Activated T-cell treated with anti-CD3 and anti-CD28 coated beads, Interleukin-2, amount 50 U/mL, for 48 hours (primary cell): ENCODE data around the gene TBC1D14.

Experiments used
- DNase-seq, 2 experiments: peaks; one replicate each; pipeline ENCODE4 v3.0.0-alpha.2; 2020

The TBC1D14 gene

DNA sequence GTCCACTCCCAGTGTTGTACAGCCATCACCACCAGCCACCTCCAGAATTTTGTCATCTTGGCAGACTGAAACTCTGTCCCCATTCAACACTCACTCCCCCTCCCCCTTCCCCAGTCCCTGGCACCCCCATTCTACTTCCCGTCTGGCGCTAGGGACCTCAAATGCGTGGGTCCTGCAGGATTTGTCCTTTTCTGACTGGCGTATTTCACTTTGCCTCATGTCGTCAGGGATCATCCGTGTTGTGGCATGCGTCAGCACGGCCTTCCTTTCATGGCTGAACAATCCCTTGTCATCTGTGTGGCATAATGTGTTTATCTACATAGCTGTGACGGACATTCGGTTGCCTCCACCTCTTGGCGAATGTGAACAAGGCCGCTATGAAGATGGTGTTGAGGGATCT is 139.0 kb downstream of the TBC1D14 start:
- no peak for DNase-seq

- no peak for DNase-seq
Measured at GRCh38 chr4:7049295-7049694, 139.7 kb downstream of the TBC1D14 start.

- no peak for DNase-seq
Measured at GRCh38 chr4:7049739-7050138, 140.1 kb downstream of the TBC1D14 start.

DNA sequence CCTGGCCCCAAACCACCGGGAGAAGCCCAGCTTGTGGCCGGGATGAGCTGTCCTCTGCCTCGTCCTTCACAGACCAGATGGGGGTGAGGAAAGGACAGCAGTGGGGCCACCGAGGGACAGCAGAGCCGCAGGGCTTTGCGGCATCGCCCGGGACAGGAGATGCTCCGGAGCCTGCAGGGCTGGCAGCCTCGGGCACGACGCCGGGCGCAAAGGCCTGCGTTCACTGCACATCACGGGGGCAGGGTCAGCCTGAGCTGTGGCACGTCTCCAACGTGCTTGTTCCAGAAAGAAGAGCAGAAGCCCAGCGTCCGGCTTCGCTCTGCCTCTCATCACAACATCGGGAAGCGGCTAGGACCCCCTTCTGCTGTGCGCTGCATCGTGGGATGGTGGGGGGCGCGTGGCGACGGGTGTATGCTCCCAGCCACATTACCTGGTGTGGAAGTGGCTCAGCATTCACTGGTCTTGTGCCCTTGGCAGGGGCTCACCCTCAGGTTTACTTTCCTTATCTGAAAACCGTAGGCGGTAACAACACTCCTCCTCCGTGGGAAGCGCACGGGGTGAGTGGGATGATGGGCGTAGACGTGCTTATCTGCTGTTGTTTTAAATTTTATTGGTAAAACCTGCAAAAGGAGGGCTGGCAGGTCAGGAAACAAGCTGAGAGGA is 141.0 kb downstream of the TBC1D14 start:
- DNase-seq = no peak

- DNase-seq = no peak
Measured at GRCh38 chr4:7051144-7051495, 141.5 kb downstream of the TBC1D14 start.

DNA sequence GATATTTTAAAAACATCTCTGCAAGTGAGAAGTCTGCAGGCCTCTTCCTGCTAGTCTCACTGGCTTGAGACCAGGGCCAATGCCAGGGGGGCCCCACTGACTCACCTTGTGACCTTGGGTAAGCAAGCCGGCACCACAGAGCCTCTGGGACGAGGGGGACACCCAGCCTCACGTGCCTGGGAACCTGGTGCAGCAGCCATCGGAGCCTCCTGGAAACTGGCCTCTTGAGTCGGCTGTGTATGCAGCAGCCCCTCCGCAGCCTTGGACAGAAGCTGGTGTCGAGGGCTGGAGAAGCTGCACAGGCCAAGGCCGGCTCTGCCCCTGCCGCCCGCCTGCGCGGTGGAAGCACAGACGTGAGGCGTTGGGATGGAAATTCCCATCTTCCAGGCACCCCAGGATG is 142.3 kb downstream of the TBC1D14 start:
- DNase-seq = no peak

DNA sequence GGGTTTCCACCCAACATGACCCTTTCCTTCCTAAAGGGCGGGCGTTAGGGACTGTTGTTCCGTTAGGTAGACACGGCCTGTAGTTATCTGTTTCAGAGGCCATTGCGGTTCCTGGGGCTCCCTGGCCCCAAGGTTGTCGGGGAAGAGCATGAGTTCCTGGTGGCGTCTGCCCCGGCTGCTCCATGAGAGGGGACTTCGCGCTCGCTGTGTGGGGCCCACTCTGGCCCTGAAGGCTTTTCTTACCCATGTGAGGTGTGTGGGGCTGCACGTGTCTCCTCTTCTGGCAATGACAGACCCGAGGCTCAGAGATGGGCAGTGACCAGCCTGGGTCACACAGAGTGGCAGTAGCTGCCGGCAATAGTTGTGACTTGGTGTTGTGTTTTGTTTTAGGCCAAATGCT is 142.7 kb downstream of the TBC1D14 start:
- no peak for DNase-seq

DNA sequence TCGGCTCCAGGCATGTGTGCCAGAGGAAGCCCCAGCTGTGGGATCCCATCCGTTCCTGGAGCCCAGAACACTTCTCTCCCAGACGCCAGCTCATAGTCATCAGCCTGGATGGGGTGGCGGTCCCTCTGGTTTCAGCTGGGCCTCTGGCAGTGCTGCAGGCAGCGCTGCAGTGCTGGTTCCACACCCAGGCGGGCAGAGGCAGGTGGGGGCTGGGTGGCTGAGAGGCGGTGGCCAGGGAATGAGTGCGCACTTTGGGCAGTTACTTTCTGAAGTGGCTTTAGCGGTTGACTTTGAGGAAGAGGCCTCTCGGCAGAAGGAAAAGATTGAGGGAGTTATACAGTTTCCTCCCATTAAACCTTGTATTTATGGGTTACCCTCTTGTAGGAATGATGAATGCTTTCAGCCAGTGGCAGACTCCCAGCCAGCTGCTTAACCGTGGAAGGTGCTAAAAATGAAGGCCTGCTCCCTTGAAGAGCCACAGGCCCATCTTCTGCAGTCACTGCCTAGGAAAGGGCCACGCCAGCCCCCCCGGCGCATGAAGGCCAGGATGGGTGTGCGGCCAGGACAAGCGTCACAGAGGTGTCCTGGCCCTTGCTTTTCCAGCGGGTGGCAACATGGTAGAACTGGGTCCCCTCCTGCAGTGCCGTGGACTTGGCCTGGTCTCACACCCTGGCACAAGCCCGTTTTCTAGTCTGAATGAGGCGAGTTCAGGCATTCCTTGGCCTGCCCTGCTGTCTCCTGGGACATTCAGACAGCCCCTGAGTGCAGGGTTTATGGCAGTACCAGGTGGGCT is 143.5 kb downstream of the TBC1D14 start:
- peak; percentile 43 to 46 for DNase-seq

DNA sequence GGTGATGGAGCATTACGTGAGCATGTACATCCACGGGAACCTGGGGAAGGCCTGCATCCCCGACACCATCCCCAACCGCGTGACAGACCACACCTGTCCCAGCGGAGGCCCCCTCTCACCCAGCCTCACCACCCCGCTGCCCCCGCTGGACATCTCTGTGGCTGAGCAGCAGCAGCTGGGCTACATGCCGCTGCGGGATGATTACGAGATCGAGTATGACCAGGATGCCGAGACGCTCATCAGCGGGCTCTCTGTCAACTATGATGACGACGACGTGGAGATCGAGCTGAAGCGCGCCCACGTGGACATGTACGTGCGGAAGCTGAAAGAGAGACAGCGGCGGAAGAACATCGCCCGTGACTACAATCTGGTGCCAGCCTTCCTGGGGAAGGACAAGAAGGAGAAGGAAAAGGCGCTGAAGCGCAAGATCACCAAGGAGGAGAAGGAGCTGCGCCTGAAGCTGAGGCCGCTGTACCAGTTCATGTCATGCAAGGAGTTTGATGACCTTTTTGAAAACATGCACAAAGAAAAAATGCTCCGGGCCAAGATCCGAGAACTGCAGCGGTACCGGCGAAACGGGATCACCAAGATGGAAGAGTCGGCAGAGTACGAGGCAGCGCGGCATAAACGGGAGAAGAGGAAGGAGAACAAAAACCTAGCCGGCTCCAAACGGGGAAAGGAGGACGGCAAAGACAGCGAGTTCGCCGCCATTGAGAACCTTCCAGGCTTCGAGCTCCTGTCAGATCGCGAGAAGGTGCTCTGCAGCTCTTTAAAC is 144.7 kb downstream of the TBC1D14 start:
- DNase-seq = no peak

DNA sequence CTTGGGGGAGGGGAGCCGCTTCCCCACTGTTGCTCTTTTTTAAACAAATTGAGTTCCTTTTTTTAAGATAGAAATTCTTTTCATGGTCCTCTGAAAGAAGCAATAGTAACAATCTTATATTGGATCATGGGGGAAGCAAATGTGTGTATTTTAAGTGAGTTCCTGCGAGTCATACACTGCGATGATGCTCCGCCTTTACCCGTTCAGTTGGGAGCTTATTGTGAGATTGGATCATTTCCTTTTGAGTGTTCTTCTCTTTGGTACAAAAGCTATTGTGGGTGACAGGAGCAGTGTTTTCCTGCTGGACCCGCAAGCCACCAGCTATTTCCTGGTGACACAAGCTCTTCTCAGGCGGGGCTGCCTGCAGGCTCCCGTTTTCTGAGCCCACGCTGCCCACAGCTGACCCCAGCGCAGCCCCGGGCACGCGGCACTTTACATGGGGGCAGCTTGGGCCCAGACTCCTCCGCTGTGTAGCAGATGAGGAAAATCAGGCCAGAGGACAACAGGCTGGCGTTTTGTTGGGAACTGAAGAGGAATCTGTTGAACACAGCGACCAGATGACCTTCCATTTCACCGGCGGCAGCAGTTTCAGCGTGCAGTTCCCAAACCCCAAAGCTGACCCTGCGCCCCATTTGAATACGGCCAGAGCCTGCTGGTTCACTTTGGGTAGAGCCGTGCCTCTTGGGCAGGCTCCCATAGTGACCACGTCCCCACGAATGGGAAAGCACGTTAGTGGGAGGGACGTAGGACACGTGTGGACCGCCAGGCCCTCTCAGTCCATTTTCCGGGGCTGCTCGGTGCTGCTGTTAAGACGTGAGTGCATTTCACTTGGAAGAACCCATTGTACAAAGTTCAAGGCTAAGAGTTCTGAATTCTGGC is 145.7 kb downstream of the TBC1D14 start:
- no peak for DNase-seq

DNA sequence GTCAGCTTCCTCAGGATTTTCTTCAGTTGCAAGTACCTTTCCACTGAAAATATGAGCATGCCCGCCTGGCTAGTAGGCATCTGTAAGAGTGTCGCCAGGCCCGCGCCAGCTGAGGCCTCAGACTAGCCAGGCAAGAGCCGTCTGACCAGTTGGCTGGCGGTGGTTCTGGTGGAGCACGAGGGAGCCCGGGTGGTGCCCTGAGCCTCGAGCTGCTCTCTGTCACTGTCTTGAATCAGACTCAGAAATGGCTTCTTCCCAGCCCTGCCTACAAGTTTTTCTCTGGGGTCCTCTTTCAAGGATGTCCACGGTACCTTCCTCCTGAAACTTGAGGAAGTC is 146.3 kb downstream of the TBC1D14 start:
- DNase-seq = no peak

DNA sequence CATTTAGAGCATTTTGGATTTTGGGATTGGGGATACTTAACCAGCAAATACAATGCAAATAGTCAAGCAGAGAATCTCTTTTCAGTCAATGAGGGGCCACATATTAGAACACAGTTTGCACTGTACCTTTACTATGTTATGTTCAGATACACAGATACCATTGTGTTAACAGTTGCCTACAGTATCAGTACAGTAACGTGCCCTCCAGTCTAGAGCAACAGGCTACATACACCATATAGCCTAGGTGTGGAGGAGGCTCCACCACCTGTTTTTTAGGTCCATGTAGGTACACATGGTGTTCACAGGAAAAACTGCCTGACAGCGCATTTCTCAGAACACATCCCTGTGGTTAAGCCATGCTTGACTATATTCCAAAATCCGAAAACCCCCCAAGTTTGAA is 149.2 kb downstream of the TBC1D14 start:
- no peak for DNase-seq

- no peak for DNase-seq
Measured at GRCh38 chr4:7059662-7060061, 150.0 kb downstream of the TBC1D14 start.

- DNase-seq = no peak
Measured at GRCh38 chr4:7060346-7061150, 150.9 kb downstream of the TBC1D14 start.

DNA sequence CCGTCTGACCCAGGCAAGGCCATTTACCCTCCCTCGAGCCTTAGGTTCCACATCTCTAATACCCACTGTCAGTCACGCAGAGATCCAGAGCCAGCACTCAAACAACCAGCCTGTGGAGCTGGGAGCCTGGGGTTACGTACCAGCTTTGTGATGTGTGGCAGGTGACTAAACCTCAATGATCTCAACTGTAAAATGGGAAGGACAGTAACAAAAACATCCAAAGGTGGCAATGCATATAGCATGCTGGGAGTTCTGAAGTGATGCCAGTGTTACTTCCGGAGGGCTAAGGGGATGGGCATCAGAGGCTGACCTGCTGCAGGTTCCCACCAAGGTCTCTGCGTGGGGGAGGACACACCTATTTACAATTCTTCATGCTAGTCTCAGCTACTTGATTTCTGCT is 152.2 kb downstream of the TBC1D14 start:
- DNase-seq = no peak

DNA sequence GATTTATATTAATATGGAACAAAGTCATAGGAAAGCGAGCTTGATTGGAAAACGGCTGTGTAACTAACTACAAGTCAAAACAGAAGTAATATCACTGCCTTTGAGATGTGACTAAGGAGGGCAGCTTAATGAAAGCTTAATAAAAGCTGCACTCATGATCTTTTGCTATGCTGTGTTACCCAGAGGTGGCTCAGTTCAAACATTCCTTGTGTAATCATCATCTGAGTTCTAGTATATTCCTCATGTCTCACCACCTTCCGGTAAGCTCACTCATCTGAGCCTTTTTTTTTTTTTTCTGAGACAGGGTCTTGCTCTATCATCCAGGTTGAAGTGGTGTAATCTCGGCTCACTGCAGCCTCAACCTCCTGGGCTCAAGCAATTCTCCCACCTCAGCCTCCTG is 153.2 kb downstream of the TBC1D14 start:
- no peak for DNase-seq

GRCh38 chr4:7063362-7063761 is 153.7 kb downstream of the TBC1D14 start:
- DNase-seq = no peak

DNA sequence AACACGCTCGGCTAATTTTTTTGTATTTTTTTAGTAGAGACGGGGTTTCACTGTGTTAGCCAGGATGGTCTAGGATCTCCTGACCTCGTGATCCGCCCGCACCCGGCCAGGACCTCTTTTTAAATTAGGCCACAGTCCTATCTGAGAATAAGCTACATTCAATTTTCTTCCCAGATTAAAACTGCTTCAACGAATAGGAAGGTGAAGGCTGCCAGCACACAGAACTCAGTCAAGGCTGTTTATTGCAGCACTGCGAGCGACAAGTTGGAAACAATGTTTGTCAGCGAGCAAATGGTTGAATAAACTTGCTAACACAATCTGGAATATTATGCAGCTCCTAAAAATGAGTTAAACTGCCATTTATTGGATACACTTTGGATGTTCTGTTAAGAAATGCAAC is 156.4 kb downstream of the TBC1D14 start:
- no peak for DNase-seq

DNA sequence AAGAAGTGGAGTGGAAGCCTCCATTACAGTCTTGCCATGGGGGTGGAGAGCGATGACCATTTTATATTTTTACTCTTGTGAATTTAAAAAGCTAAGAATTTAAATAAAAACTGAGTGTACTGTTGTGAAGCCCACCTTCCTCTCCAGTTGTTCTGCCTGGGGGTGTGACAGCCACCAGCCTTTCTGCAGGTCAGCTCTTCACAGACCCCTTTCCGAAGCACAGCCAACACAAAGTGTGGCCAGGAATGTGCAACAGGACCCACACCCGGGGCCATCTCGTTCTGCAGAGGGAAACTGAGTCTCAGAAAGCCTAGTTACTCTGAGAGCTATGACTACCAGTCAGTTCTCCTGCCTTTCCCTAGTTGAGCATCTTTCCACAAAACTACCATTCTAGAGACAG is 156.9 kb downstream of the TBC1D14 start:
- no peak for DNase-seq

DNA sequence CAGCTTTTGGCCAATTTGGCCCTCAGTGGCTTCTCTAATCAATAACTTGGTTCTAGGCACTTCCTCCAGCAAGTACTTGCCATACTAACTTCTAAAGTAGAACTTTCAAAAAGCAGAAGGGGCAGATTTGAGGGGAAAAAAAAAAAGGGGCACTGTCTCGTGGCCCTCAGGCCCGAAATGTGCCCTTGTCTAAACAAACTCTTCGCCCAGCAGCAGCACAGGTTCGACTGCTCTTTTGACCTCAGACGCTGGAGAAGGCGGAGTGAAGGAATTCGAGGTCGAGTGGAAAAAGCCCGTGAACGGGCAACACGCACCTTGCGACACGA is 157.5 kb downstream of the TBC1D14 start:
- DNase-seq = no peak

DNA sequence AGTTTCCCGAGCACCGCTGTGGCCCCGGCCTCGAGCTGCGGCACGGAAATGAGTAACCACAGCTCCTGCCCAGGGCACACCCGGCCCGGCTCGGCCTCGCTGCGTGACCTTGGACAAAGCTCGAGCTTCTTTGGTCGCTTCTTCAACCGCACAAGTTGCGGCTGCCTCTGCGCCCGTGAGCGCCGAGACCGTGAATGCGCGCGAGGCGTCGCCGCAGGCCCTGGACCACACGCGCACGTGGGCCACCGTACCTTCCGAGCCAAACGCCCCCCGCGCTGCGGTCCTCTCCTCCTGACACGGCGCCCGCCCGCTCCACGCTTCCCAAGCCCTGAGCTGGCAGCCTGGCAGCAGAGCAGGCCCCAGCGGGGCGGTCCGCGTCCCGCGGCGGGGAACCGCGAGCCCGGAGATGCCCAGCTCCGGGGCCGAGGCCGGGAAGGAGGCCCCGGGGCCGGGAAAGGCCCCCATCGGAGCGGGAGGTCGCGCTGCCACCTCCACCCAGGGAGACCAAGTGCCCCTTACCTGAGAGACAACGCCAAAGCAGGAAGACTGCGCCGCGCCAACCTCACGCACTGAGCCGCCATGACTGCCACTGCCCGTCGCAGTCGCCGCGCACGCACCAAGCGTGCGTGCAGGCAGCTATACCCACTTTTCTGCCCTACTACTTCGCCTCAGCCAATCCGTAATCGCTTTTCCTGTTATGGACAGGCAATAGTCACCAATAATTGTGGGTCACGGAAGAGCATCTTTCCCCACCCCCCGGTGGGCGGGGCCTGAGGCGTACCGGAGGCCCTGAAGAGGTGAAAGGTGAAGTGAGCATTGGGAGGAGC is 158.0 kb downstream of the TBC1D14 start, which contains the start of gene GRPEL1:
TSS of gene GRPEL1 (minus strand) at position 613 of the 827 bp plus-strand sequence. CDS start at position 581, 32 bp downstream.
- DNase-seq = peak; percentile 64 to 100
